C4-2B (cell line): ENCODE measurements around the gene RAPGEFL1.

Experiments
- H3K27ac ChIP-seq: fragments of 450-650 bp; 2 replicates; pipeline ENCODE4 v1.5.1; 2017
- ZFX ChIP-seq: fragments of 450-650 bp; IDR thresholded peaks from 2 replicates; pipeline ENCODE4 v1.6.1; 2017
- TF ChIP-seq, protein P1 (sequence below): fragments of 450-650 bp; conservative IDR thresholded peaks from 2 replicates; pipeline ENCODE4 v1.5.1; 2017; ENCODE audit warnings: mild to moderate bottlenecking

The RAPGEFL1 gene

DNA sequence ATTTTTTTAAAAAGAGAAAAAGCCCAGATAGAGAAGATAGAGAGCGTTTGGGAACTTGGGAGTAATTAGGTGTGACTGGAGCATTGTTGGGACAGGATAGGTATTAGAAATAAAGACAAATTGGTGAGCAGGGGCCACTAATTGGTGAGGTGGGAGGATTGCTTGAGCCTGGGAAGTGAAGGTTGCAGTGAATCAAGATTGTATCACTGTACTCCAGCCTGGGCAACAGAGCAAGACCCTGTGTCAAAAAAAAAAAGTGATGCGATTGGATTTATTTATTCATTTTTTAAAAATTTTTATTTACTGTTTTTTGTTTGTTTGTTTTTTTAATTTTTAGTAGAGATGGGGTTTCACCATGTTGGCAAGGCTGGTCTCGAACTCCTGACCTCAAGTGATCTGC is 31.8 kb upstream of the RAPGEFL1 start:
- TF ChIP-seq, protein P1, sequence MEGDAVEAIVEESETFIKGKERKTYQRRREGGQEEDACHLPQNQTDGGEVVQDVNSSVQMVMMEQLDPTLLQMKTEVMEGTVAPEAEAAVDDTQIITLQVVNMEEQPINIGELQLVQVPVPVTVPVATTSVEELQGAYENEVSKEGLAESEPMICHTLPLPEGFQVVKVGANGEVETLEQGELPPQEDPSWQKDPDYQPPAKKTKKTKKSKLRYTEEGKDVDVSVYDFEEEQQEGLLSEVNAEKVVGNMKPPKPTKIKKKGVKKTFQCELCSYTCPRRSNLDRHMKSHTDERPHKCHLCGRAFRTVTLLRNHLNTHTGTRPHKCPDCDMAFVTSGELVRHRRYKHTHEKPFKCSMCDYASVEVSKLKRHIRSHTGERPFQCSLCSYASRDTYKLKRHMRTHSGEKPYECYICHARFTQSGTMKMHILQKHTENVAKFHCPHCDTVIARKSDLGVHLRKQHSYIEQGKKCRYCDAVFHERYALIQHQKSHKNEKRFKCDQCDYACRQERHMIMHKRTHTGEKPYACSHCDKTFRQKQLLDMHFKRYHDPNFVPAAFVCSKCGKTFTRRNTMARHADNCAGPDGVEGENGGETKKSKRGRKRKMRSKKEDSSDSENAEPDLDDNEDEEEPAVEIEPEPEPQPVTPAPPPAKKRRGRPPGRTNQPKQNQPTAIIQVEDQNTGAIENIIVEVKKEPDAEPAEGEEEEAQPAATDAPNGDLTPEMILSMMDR = no peak
- TF ChIP-seq ZFX = no peak
- no peak overlapping the region for H3K27ac ChIP-seq

DNA sequence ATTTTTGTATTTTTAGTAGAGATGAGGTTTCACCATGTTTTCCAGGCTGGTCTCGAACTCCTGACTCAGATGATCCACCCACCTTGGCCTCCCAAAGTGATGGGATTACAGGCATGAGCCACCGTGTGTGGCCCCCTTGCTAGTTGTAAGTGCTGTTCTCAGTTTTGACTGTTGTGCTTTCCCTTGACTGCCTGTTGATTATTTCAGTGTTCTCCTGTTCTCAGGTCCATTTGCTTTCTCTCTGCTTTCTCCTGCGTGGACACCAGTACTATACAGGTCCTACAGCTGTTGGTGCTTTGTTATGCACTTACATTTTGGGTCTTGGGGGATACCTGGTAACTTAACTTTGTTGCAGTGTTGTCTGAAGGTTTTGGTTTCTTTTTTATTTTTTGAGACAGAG is 28.7 kb upstream of the RAPGEFL1 start:
- TF ChIP-seq, protein P1 = no peak
- no peak for TF ChIP-seq ZFX
- no peak overlapping the region for H3K27ac ChIP-seq

DNA sequence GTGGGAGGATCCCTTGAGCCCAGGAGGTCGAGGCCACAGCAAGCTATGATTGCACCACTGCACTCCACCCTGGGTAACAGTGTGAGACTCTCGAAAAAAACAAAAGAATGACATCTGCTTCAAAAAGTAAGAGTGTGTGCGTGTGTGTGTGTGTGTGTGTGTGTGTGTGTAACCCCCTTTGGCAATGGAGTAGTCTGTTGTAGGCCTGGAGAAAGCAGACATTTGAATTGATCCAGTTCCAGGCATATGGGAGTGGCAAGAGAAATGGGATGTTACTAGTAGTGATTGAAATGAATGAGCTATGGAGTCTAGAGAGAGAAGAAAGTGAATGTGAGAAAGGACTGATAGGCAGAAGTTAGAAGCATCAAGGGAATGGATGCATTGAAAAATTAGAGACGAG is 27.0 kb upstream of the RAPGEFL1 start:
- no peak overlapping the region for H3K27ac ChIP-seq
- TF ChIP-seq, protein P1 = no peak
- TF ChIP-seq ZFX = no peak

DNA sequence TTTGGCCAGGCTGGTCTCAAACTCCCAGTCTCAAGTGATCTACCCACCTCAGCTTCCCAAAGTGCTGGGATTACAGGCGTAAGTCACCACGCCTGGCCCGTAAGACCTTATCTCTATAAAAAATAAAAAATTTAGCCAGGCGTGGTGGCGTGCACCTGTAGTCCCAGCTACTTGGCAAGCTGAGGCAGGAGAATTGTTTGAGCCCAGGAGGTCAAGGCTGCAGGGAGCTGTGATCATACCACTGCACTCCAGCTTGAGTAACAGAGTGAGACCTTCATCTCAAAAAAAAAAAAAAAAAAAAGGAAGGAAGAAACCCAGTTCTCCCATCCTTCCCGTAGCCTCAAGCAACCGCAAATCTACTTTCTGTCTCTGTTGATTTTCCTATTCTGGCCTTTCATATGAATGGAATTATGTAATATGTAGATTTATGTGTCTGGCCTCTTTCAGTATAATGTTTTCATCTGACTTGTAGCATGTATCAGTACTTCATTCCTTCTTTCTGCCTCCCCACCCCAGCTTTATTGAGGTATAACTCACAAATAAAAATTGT is 25.8 kb upstream of the RAPGEFL1 start:
- no peak overlapping the region for H3K27ac ChIP-seq
- no peak for TF ChIP-seq ZFX
- TF ChIP-seq, protein P1 = no peak

DNA sequence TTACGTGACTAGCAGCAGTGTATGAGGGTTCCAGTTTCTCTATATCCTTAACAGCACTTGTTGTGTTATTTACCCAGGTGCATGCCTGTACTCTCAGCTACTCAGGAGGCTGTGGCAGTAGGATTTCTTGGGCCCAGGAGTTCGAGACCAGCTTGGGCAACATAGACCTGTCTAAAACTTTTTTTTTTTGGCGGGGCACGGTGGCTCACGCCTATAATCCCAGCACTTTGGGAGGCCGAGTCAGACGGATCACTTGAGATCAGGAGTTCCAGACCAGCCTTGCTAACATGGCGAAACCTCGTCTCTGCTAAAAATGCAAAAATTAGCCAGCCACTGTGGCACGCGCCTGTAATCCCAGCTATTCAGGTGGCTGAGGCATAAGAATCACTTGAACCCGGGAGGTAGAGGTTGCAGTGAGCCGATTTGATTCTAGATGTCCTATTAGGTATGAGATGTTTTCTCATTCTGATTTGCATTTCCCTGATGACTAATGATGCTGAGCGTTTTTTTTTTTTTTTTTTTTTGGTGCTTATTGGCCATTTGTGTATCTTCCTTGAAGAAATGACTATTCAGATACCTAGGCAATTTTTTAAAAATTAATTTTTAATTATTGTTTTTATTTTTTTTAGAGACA is 23.6 kb upstream of the RAPGEFL1 start:
- TF ChIP-seq, protein P1 = no peak
- no peak for TF ChIP-seq ZFX

DNA sequence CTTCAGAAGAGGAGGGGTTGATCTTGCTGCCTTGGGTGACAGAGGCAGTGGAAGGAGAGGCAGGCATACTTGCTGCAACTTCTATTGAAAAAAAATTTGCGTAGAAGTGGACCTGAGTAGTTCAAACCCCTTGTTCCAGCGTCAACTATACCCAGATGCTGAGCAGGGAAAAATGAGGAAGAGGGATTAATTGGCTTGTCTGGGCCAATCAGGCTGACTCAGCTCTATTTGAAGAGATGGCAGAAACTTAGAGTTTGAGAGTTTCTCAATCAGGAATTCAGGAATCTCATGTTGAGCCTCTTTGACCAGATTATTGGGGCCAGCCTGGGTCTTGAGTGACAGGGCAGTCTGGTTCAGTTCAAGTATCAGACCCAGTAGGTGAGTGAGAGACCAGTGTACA is 19.3 kb upstream of the RAPGEFL1 start:
- no peak for TF ChIP-seq ZFX
- TF ChIP-seq, protein P1 = no peak
- no peak overlapping the region for H3K27ac ChIP-seq

More for the DNA sequence above, 23.6 kb upstream of the RAPGEFL1 start:
- no peak overlapping the region for H3K27ac ChIP-seq

DNA sequence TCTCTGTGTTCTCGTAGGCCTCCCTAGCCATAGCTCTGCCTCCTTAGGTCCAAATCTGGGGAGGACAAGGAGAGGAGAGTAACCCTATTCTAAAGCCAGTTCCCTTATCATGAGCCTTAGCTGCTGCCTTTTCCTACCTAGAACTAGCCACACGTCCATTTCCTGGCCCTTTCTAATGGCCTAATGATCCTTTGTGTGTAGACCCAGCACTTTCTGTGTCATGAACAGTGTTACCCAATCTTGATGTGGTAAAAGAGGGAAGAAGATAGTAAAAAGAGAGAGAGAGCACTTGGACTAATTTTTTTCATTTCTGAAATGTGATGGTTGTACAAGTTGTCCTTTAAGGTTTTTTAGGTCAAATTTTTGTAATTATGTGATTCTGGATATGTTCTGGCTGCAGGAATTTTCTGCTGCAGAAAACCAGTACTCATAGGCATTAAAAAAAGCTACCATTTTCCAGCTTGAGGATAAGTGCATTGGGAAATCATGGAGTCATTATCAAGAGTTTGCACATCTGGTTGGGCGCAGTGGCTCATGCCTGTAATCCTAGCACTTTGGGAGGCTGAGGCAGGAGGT is 18.7 kb upstream of the RAPGEFL1 start:
- TF ChIP-seq, protein P1 = no peak
- H3K27ac ChIP-seq = no peak overlapping the region
